Measurements from ENCODE around the gene RAB3D.

RAB3D gene

DNA sequence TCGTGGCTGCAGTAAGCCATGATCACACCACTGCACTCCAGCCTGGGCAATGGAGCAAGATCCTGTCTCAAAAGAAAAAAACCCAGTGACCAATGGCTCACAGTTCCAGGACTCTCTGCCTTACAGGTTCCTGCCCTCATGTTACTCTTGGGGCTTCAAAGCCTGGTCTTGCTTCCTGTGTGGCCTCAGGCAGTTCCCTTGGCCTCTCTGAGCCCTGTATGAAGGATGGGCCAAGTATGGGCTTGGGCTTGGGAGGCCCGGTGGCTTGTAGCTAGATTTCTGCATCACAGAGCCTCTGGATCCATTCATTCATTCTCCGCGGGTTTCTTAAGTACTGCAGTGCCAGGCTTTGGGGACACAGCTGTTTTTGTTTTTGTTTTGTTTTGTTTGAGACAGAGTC lies 44.3 kb downstream of the RAB3D start:
- no peak for DNase-seq (ENCODE audit: low read depth)

DNA sequence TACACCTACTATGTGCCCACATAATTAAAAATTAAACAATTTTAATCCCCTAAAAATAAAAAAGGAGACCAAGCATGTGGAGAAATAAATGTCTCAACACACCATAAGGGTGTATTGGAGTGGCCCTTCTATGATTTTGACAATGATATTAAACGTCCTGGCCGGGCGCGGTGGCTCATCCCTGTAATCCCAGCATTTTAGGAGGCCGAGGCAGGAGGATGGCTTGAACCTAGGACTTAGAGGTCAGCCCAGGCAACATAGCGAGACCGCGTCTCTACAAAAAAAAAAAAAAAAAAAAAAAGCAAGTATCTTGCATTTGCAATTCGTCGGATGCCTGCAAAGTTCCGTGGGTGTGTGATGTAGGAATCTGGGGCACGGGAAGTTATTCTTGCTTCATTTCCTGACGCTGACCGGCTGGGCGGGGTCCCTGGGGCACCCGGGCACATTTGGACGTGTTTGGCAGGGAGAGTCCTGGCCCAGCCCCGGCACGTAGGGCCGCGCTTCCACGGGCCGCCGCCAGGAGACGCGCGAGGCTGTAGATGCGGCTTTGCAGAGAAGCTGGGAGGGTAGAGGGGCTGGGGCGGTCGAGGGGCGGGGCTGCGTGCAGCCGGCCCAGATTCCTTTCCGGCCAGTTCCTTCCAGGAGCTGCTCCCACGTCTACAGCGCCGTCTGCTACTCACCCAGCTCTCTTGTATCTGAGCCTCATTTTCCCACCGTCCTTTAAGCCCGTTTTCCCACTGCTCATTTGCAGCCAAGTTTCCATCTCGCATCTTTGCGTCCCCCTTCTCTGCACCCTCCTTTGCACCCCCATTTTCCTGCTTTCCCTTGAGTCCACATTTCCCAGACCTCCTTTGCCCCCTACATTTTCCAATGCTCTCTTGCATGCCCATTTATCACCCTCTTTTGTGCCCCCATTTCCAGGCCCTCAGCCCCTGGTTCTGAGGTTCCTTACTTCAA lies 45.7 kb downstream of the RAB3D start:
- peak; percentile 93 for DNase-seq (ENCODE audit: low read depth)

DNA sequence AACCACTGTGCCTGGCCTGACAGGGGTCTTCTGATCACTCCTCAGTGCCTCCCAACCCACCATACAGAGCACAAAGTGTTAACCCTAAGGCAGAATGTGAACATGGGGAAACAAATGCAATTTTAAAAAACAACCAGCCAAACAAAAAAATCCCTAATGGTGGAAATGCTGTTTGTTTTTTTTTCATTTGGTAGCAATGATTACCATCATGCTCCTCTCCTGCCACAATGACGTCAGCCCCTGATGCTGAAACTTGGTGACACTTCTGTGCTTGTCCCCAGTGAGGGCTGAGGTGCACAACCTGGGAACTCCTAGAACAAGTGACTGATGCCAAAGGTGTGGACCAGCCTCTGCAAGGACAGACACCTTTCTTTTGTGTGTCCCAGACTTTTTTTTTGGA lies 47.5 kb downstream of the RAB3D start:
- no peak for DNase-seq (ENCODE audit: low read depth)

DNA sequence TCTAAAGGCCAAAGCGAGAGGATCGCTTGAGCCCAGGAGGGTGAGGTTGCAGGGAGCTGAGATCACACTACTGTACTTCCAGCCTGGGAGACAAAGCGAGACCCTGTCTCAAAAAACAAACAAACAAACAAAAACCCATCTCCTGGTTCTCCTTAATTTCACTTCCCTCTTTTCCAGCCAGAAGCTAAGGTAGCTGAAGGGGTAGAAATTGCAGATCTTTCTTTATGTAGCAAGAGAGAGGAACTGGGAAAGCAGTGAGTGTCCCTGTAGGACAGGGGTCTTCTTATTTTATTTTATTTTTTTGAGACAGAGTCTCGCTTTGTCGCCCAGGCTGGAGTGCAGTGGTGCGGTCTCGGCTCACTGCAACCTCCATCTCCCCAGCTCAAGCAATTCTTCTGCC lies 48.0 kb downstream of the RAB3D start:
- DNase-seq (ENCODE audit: low read depth): no peak

DNA sequence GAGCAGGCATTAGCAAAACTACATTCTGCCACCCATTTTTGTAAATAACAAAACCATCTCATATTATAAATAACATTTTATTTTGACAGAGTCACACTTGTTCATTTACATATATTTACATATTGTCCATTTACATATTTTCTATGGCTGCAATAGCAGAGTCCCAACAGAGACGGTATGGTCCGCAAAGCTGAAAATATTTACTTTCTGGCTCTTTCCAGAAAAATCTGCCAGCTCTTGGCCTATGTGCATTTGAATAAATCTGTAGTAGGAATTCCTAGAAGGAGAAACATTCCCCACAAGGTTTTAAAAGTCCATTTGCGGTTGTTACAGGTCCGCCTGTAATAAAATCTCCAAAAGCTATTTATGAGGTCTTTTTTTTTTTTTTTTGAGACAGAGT lies 49.2 kb downstream of the RAB3D start:
- no peak for DNase-seq (ENCODE audit: low read depth)

DNA sequence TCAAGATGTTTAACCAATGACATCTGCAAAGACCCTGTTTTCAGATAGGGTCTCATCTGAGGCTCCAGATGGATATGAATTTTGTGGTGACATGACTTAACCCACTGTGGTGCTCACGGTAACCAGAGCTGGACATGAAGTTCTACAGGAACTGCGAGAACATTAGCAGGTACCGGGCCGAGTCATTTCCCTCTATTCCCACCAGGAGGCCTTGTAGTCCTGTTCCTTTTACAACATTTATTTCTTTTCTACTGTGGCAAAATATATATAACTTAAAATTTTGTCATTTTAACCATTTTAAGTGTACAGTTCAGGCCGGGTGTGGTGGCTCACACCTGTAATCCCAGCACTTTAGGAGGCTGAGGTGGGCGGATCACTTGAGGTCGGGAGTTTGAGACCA lies 51.1 kb downstream of the RAB3D start:
- peak; percentile 33 for DNase-seq (ENCODE audit: low read depth)

DNA sequence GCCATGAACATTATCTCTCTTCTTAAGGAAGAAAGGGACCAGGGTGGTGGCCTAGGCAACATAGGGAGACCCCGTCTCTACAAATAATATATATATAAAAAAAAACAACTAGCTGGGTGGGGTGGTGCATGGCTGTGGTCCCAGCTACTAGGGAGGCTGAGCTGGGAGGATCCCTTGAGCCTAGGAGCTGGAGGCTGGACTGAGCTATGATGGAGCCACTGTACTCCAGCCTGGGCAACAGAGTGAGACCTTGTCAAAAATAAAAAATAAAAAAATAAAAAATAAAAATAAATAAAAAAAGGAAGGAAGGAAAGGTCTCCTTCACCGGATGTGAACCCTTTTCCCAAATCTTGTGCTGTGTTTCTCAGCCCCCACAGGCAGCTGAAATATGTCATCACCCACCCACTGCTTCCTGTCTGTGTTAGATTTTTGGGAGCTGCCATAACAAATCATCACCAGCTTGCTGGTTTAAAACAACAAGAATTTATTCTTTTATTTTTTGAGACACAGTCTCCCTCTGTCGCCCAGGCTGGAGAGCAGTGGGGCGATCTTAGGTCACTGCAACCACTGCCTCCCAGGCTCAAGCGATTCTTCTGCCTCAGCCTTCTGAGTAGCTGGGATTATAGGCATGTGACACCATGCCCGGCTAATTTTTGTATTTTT lies 53.0 kb downstream of the RAB3D start:
- DNase-seq (ENCODE audit: low read depth): peak; percentile 74

DNA sequence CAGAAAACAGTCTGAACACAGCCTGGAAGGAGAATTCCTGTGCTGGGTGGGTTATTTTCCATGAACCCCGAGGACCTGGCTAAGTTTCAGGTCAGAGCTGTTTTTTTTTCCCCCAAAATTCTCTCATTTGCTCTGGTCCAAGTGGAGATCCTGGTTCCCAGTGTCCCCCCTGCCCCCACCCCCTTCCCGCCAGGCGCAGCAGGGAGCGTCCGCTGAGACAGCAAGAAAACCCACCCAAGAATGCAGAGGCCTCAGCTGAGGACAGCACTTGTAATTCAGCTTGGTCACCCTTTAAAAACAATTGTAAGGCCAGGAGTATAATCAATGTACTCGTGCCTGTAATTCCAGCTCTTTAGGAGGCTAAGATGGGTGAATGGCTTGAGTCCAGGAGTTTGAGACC lies 54.9 kb downstream of the RAB3D start:
- DNase-seq (ENCODE audit: low read depth): no peak

DNA sequence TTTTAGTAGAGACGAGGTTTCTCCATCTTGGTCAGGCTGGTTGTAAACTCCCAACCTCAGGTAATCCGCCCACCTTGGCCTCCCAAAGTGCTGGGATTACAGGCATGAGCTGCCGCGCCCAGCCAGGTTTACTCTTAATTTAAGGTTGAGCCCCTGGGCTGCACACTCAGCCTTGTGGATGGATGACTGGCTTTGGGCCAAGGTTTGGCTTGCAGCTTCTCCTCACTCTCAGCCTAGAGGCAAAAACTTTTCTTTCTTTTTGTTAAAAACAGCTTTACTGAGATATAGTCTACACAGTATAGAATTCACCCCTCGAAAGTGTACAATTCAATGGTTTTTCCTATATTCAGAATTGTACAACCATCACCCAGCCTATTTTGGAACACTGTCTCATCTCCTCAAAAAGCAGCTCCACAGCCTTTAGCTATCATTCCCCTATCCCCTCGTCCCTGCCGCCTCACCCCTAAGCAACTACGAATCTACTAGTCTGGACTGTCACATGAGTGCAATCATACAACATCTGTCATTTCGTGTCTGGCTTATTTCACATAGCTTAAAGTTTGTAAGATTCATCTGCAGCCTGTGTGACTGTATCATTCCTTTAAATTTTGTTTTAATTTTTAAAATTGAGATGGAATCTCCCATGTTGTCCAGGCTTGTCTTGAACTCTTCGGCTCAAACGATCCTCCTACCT lies 58.0 kb downstream of the RAB3D start:
- DNase-seq (ENCODE audit: low read depth): no peak

DNA sequence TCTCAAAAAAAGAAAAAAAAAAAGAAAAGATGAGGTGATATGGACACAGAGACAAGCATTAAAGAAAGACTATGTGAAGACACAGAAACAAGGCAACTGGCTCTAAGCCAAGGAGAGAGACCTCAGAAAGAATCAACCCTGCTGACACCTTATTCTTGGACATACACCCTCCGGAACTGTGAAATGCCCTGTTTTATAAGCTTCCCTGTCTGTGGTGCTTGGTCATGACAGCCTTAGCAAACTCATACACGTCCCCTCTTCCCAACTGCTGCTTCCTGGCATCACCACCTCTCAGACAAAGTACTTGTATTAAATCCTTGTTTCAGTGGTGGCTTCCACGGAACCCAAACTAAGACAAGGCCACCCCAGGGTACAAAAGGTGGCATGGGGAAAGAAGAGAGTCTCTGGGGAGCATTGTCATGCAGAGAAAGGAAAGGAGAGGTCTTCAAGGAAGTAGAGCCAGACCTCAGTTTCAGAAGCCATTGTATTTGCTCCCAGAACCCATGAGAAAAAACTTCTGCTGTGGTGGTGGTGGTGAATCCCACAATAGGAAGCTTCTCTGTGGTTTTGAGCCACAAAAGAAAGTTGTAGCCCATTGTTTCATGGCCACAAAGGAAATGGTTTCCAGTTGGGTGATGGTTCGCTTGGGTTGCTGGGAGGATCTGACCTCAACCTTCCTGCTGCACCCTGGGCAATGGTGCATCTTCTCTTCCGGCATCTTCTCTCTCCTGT lies 59.8 kb downstream of the RAB3D start:
- no peak for DNase-seq (ENCODE audit: low read depth)

DNA sequence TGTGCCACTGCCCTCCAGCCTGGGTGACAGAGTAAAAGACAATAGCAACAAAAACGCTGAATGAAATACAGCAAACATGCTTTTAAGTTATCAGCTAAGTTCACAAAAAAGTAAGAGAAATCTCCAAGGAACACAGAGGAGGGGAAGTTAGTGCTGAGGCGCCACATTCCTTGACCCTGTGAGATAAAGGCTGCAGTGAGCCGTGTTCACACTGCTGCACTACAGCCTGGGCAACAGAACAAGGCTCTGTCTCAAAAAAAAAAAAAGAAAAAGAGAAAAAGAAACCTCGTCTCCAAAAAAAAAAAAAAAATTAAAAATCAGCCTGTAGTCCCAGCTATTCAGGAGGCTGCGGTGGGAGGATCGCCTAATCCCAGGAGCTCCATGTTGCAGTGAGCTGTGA lies 60.8 kb downstream of the RAB3D start:
- no peak for DNase-seq (ENCODE audit: low read depth)

DNA sequence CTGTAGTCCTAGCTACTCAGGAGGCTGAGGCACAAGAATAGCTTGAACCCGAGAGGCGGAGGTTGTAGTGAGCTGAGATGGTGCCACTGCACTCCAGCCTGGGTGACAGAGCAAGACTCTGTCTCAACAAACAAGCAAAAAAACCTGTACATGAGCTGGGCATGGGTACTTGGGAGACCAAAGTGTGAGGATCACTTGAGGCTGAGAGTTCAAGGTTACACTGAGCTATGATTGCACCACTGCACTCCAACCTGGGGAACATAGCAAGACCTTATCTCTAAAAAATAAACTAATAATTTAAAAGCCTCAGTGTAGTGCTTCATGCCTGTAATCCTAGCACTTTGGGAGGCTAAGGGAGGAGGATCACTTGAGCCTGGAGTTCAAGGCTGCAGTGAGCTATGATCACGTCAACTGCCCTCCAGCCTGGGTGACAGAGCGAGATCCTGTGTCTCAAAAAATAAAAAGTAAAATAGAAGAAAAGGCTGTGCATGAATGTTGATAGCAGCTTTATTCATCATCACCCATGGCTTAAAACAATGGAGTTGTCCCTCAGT lies 64.8 kb downstream of the RAB3D start:
- DNase-seq (ENCODE audit: low read depth): no peak

DNA sequence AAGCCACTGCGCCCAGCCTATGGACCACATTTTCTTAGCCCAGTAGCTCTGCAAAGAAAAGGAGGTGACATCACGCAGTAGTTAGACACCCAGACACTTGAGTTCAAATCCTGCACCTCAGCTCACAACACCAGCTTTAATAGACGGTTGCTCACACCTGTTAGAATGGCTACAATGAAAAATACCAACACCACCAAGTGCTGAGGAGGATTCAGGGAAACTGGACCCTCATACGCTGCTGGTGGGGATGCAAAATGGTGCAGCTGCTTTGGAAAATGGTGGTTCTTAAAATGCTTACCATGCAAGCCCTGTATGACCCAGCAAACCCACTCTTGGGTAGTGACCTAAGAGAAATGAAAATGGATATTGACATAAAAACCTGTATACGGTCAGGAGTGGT lies 65.5 kb downstream of the RAB3D start:
- DNase-seq (ENCODE audit: low read depth): no peak

DNA sequence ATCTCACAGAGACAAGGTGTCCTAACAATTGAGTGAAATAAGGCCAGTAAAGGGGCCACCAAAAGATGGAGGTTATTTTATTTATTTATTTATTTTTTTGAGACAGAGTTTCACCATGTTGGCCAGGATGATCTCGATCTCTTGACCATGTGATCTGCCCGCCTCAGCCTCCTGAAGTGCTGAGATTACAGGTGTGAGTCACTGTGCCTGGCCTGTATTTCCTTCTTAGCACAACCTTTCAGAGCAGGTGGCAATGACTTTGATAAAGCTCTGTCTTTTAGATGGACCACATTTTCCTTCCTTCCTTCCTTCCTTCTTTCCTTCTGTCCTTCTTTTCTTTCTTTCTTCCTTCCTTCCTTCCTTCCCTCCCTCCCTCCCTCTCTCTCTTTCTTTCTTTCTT lies 66.2 kb downstream of the RAB3D start:
- DNase-seq (ENCODE audit: low read depth): no peak

All from EH (cell line).